ENCODE data around the gene ATG101.
"Not testable (repeated sequence)": the region's sequence is repeated elsewhere in the genome, so short reads cannot be mapped to it uniquely, and the experiment has no call there.

DNA sequence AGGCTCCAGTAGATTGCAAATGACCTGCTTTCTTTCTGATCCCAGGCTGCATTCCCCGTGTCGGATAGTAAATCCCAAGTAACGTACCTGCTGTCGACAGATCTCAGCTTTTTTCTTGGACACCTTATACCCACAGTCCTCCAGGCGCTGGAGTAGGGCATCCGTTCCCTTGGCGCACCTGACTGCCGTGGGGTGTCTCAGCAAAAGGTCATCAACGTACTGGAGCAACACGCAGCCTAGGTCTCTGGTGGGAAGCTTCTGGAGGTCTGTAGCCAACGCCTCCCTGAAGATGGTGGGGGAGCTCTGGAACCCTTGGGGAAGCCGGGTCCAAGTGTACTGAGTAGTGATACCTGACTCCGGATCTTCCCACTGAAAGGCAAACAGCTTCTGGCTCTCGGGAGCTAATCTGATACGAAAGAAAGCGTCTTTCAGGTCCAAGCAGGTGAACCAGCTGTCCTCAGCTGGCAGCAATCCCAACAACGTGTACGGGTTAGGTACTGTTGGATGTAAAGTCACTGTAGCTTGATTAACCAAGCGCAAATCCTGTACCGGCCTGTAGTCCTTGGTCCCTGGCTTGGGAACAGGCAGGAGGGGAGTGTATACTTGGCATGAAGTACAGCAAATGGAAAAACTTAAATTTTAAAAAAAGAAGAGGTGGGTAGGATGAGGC lies 48.2 kb downstream of the ATG101 start:
- TF ChIP-seq, protein P1, sequence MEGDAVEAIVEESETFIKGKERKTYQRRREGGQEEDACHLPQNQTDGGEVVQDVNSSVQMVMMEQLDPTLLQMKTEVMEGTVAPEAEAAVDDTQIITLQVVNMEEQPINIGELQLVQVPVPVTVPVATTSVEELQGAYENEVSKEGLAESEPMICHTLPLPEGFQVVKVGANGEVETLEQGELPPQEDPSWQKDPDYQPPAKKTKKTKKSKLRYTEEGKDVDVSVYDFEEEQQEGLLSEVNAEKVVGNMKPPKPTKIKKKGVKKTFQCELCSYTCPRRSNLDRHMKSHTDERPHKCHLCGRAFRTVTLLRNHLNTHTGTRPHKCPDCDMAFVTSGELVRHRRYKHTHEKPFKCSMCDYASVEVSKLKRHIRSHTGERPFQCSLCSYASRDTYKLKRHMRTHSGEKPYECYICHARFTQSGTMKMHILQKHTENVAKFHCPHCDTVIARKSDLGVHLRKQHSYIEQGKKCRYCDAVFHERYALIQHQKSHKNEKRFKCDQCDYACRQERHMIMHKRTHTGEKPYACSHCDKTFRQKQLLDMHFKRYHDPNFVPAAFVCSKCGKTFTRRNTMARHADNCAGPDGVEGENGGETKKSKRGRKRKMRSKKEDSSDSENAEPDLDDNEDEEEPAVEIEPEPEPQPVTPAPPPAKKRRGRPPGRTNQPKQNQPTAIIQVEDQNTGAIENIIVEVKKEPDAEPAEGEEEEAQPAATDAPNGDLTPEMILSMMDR (optimal IDR thresholded peaks at IDR 0.05 in 1 of 3, IDR thresholded peaks at IDR 0.05 in 1 of 3, conservative IDR thresholded peaks at IDR 0.05 in 1 of 3; ENCODE audit: extremely low read depth in 1 of 3, insufficient read depth in 2 of 3, low read length in 3 of 3): not testable (repeated sequence)
- not testable (repeated sequence) for TF ChIP-seq EZH2 (IDR thresholded peaks at IDR 0.05; ENCODE audit: low read length)
